Fibroblast of lung (primary cell): ENCODE results near the gene PHF19. TPM values are rescaled to one million over a fixed set of nuclear protein-coding genes. Genes with fewer than 3 reads are reported as not detected.
A peak's percentile ranks its signal among the peaks of the same experiment; 100 is the strongest.

Experiments used
- DNase-seq, 2 donors: peaks; one replicate each; pipeline versions ENCODE4 v3.0.0 to v3.0.0-alpha.2; 2010; ENCODE audit warnings: low read depth in 2 of 2
- H2AFZ ChIP-seq: 2 replicates; pipeline ENCODE4 v1.5.1; 2012; ENCODE audit warnings: low read length, control low read depth, inconsistent platforms
- H3K27ac ChIP-seq: 2 replicates; pipeline ENCODE4 v1.5.1; 2011; ENCODE audit warnings: low read length, control low read depth; ENCODE audit not compliant: insufficient read depth
- H3K27me3 ChIP-seq: 2 replicates; pipeline ENCODE4 v1.5.1; 2011; ENCODE audit warnings: mild to moderate bottlenecking, low read length; ENCODE audit not compliant: control insufficient read depth, insufficient read depth
- H3K36me3 ChIP-seq: 2 replicates; pipeline ENCODE4 v1.5.1; 2011; ENCODE audit warnings: low read length; ENCODE audit not compliant: control insufficient read depth, insufficient read depth
- H3K4me1 ChIP-seq: 2 replicates; pipeline ENCODE4 v1.5.1; 2011; ENCODE audit warnings: low read length; ENCODE audit not compliant: control insufficient read depth, insufficient read depth; ENCODE audit errors: extremely low read depth
- H3K4me2 ChIP-seq: 2 replicates; pipeline ENCODE4 v1.5.1; 2011; ENCODE audit warnings: low read length, control low read depth; ENCODE audit not compliant: insufficient read depth; ENCODE audit errors: extremely low read depth
- H3K4me3 ChIP-seq, 4 experiments: fragments of 200-600 bp in 1 of 4; sonication (generic) in 1 of 4; replicated peaks in 1 of 4; 2 replicates each; pipeline ENCODE4 v1.5.1; 2011 to 2016; ENCODE audit warnings: low read length in 4 of 4, low read depth in 3 of 4, mild to moderate bottlenecking in 3 of 4, control low read depth in 2 of 4, inconsistent platforms in 1 of 4, mixed read lengths in 1 of 4; ENCODE audit not compliant: insufficient read depth in 1 of 4; ENCODE audit errors: control extremely low read depth in 1 of 4
- H3K79me2 ChIP-seq: 2 replicates; pipeline ENCODE4 v1.5.1; 2012; ENCODE audit warnings: mild to moderate bottlenecking, low read length, inconsistent platforms; ENCODE audit not compliant: control insufficient read depth, insufficient read depth
- H3K9ac ChIP-seq: 2 replicates; pipeline ENCODE4 v1.5.1; 2011; ENCODE audit warnings: mild to moderate bottlenecking, low read length, control low read depth; ENCODE audit not compliant: insufficient read depth
- H3K9me3 ChIP-seq: 2 replicates; pipeline ENCODE4 v1.5.1; 2012; ENCODE audit warnings: low read depth, low read length; ENCODE audit not compliant: control insufficient read depth, insufficient read depth
- H4K20me1 ChIP-seq: 2 replicates; pipeline ENCODE4 v1.5.1; 2011; ENCODE audit warnings: low read length; ENCODE audit not compliant: control insufficient read depth, insufficient read depth; ENCODE audit errors: extremely low read depth
- CTCF ChIP-seq, 2 donors: IDR thresholded peaks in 1 of 2; conservative IDR thresholded peaks in 1 of 2; 1 replicate in 1 of 2; 2 replicates in 1 of 2; pipeline ENCODE4 v1.5.1; 2011 to 2012; ENCODE audit warnings: low read length in 2 of 2, control low read depth in 1 of 2, inconsistent platforms in 1 of 2, low read depth in 1 of 2, mild to moderate bottlenecking in 1 of 2
- EZH2 ChIP-seq: IDR thresholded peaks from 2 replicates; pipeline ENCODE4 v1.5.1; 2012; ENCODE audit warnings: low read length, control low read depth, mild to moderate bottlenecking; ENCODE audit errors: missing control alignments
- polyA plus RNA-seq, 2 donors: library from polyadenylated mRNA; depleted of rRNA in 1 of 2; stranded (reverse) in 1 of 2; unstranded in 1 of 2; fragments of >200 nt; gene quantifications; 2 replicates each; pipeline ENCODE4 v1.2.1, GENCODE V29; 2011 to 2012; ENCODE audit warnings: missing spikeins in 1 of 2
- total RNA-seq: library from RNA; depleted of rRNA; stranded (reverse); fragments of >200 nt; gene quantifications from 2 replicates; pipeline ENCODE4 v1.2.1, GENCODE V29; 2014

The PHF19 gene
- total and polyA plus RNA-seq, 2 donors (not counting 1 experiment from before 2014, with no cell fraction given), result 21.4 to 38.3 TPM

GRCh38 chr9:120893611-120894307 is 16.8 kb upstream of the PHF19 start:
- peaks cover 10% of the 10 kb centered on the region for H3K4me1 ChIP-seq
- no peaks in the 10 kb centered on the region for H3K27me3 ChIP-seq
- no peaks in the 10 kb centered on the region for H3K9me3 ChIP-seq
- H3K27ac ChIP-seq, result no peak overlapping the region
- no peaks in the 10 kb centered on the region for H3K79me2 ChIP-seq
- no peak overlapping the region for H3K4me2 ChIP-seq
- H4K20me1 ChIP-seq, result no peaks in the 10 kb centered on the region
- DNase-seq, result peak; percentile 23 to 68
- no peak overlapping the region for H2AFZ ChIP-seq
- no peaks in the 10 kb centered on the region for H3K36me3 ChIP-seq
- H3K9ac ChIP-seq, result no peak overlapping the region
- H3K4me3 ChIP-seq, result no peak overlapping the region
- no peak for TF ChIP-seq CTCF (conservative IDR thresholded peaks at IDR 0.05 in 1 of 2, IDR thresholded peaks at IDR 0.05 in 1 of 2; ENCODE audit: low read depth in 1 of 2, low read length in 2 of 2)
- TF ChIP-seq EZH2, result no peak

- Histone ChIP-seq H3K27ac (no peak overlapping the region), H3K27me3 (no peaks in the 10 kb centered on the region), H3K4me3 (no peak overlapping the region), H3K36me3 (no peaks in the 10 kb centered on the region), H3K9me3 (no peaks in the 10 kb centered on the region), H3K4me2 (no peak overlapping the region), H3K4me1 (peaks cover 10% of the 10 kb centered on the region), H2AFZ (no peak overlapping the region), H3K79me2 (no peaks in the 10 kb centered on the region), H4K20me1 (no peaks in the 10 kb centered on the region), H3K9ac (no peak overlapping the region)
- no peak for TF ChIP-seq EZH2
- TF ChIP-seq CTCF (conservative IDR thresholded peaks at IDR 0.05 in 1 of 2, IDR thresholded peaks at IDR 0.05 in 1 of 2; ENCODE audit: low read depth in 1 of 2, low read length in 2 of 2), result no peak
- DNase-seq, result peak; percentile 75 to 92
These were observed 16.0 kb upstream of the PHF19 start for GRCh38 chr9:120892748-120893610.
